Left ventricle myocardium inferior (tissue), 1 donor: ENCODE measurements around the gene SNORC. TPM values are rescaled to one million over a fixed set of nuclear protein-coding genes. Genes with fewer than 3 reads are reported as not detected.

Source experiments
- DNase-seq: peaks from one replicate; pipeline ENCODE4 v3.0.0-alpha.2; 2020
- H3K27ac ChIP-seq: fragments of 200-600 bp; replicated peaks from 2 replicates; pipeline ENCODE4 v1.8.0; 2021
- H3K27me3 ChIP-seq: fragments of 200-600 bp; 2 replicates; pipeline ENCODE4 v1.8.0; 2021; ENCODE audit warnings: low read depth
- H3K36me3 ChIP-seq: fragments of 200-600 bp; 2 replicates; pipeline ENCODE4 v1.8.0; 2021
- H3K4me1 ChIP-seq: fragments of 200-600 bp; 2 replicates; pipeline ENCODE4 v1.8.0; 2021
- H3K4me3 ChIP-seq: fragments of 200-600 bp; 2 replicates; pipeline ENCODE4 v1.8.0; 2021; ENCODE audit warnings: mild to moderate bottlenecking, moderate library complexity
- H3K9me3 ChIP-seq: fragments of 200-600 bp; replicated peaks from 2 replicates; pipeline ENCODE4 v1.8.0; 2021
- intact Hi-C: fragments of 100-400 bp; cut with micrococcal nuclease; formaldehyde crosslinking; loops from one replicate; pipeline ENCODE4 v1.11.0; 2022
- total RNA-seq: library from RNA; stranded (reverse); fragmentation: NEBNext Ultra II Directional; extraction: Animal tissue kit (Norgen Biotek cat#: 25700); gene quantifications from one replicate; pipeline ENCODE4 v1.2.1, GENCODE V29; 2021
- TF ChIP-seq, protein P1 (sequence below): fragments of 200-600 bp; IDR thresholded peaks from 2 replicates; pipeline ENCODE4 v1.8.0; 2021; ENCODE audit warnings: antibody characterized with exemption, mild to moderate bottlenecking, borderline replicate concordance
- donor health status: DM: no; HTN: yes; CAD: no; lungs with severe emphysema.

The SNORC gene
- total RNA-seq, 1 donor from 2014 or later: 1.0 TPM

DNA sequence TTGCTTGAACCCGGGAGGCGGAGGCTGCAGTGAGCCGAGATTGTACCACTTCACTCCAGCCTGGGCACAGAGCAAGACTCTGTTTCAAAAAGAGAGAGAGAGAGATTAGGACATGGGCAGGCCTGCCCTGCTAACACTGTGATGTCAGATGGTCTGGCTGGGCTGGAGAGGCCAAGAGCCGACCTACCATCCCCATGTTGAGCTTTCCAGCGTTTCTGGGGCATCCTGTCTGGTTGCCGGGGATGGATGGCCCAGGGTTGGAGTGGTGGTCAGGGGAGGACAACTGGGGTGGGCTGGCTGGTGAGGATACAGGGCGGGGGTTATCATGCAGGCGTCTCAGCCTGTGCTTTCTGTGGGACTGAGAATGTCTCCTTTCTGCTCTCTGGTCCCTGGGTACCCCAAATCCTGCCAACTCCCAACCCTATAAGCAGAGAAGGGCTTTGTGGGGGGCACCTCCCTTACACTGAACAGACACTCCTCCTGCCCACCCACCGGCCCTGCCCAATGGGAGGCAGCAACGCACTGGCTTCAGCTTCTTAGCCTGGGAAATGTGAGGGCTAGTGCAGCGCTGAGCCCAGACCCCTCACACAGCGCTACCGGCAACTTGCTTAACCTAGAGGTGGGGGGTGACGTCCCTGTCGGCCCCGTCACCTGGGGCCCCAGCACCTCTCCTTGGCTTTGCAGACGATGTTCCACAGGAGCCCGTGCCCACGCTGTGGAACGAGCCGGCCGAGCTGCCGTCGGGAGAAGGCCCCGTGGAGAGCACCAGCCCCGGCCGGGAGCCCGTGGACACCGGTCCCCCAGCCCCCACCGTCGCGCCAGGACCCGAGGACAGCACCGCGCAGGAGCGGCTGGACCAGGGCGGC lies 5.4 kb downstream of the SNORC start:
- no peak for DNase-seq
- TF ChIP-seq, protein P1, sequence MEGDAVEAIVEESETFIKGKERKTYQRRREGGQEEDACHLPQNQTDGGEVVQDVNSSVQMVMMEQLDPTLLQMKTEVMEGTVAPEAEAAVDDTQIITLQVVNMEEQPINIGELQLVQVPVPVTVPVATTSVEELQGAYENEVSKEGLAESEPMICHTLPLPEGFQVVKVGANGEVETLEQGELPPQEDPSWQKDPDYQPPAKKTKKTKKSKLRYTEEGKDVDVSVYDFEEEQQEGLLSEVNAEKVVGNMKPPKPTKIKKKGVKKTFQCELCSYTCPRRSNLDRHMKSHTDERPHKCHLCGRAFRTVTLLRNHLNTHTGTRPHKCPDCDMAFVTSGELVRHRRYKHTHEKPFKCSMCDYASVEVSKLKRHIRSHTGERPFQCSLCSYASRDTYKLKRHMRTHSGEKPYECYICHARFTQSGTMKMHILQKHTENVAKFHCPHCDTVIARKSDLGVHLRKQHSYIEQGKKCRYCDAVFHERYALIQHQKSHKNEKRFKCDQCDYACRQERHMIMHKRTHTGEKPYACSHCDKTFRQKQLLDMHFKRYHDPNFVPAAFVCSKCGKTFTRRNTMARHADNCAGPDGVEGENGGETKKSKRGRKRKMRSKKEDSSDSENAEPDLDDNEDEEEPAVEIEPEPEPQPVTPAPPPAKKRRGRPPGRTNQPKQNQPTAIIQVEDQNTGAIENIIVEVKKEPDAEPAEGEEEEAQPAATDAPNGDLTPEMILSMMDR: no peak
- peaks cover 41% of the 10 kb centered on the region for H3K27me3 ChIP-seq
- no peaks in the 10 kb centered on the region for H3K9me3 ChIP-seq
- intact Hi-C loops: no loop called here
- H3K27ac ChIP-seq: no peak overlapping the region
- H3K36me3 ChIP-seq: no peaks in the 10 kb centered on the region
- H3K4me3 ChIP-seq: peak overlapping the region; percentile 65
- H3K4me1 ChIP-seq: peaks cover 15% of the 10 kb centered on the region

DNA sequence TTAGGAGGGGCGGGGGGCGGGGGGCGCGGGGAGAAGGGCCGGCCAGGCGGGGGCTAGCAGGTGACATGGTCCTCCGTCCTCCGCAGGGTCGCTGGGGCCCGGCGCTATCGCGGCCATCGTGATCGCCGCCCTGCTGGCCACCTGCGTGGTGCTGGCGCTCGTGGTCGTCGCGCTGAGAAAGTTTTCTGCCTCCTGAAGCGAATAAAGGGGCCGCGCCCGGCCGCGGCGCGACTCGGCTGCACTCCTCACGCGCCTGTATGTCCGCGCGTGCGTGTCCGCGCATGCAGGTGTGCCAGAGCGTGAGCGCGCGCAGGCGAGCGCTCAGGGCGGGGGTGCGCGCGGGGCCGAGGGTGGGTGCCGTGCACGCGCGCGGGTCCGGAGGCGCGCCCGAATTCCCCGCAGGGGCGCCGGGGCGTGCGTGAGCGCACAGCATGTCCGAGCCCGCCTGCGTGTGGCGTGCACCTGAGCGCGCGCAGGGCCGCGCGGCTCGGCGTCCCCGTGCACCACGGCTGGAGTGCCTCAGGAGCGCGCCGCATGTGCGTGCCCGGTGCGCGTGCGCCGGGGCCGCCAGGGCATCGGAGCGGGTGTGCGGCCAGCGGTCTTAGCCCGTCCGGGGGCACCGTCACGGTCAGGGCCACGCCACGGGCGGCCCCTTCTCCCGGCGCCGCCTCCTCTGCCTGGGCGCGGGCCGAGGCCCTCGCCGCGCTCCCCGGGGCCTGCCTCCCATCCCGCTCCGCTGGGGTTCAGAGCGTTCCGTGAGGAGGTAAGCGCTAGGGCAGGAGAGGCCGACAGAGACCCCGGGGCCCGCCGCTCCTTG lies 6.3 kb downstream of the SNORC start:
- no peak for DNase-seq
- intact Hi-C loops: no loop called here
- peaks cover 15% of the 10 kb centered on the region for H3K4me1 ChIP-seq
- no peaks in the 10 kb centered on the region for H3K9me3 ChIP-seq
- no peaks in the 10 kb centered on the region for H3K36me3 ChIP-seq
- peak overlapping the region; percentile 65 for H3K4me3 ChIP-seq
- H3K27me3 ChIP-seq: peaks cover 41% of the 10 kb centered on the region
- TF ChIP-seq, protein P1: no peak
- no peak overlapping the region for H3K27ac ChIP-seq

DNA sequence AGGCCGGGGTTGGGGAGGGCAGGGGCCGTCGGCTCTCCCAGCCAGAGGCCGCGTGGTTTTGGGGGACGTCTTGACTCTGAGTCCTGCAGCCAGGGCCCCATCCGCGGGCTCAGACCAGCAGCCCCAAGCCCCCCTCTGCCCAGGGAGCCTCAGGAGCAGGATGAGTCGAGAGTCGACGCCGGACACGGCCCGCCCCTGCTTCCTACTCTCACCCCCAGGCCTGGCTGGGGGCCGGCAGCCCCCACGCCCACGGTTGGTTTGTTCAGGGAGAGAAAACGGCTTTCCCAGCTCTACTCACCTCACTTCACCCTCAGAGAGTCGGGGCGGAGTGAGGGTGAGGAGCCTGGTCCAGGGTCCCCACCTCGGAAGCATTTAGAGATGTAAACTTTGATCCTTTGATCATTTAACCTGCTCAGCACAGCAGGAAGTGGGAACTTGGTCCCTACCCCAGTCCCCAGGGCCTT lies 6.9 kb downstream of the SNORC start:
- TF ChIP-seq, protein P1: no peak
- no peaks in the 10 kb centered on the region for H3K9me3 ChIP-seq
- H3K4me3 ChIP-seq: peak overlapping the region; percentile 65
- H3K27me3 ChIP-seq: peaks cover 41% of the 10 kb centered on the region
- intact Hi-C loops: no loop called here
- DNase-seq: no peak
- no peak overlapping the region for H3K27ac ChIP-seq
- no peaks in the 10 kb centered on the region for H3K36me3 ChIP-seq
- peaks cover 15% of the 10 kb centered on the region for H3K4me1 ChIP-seq

DNA sequence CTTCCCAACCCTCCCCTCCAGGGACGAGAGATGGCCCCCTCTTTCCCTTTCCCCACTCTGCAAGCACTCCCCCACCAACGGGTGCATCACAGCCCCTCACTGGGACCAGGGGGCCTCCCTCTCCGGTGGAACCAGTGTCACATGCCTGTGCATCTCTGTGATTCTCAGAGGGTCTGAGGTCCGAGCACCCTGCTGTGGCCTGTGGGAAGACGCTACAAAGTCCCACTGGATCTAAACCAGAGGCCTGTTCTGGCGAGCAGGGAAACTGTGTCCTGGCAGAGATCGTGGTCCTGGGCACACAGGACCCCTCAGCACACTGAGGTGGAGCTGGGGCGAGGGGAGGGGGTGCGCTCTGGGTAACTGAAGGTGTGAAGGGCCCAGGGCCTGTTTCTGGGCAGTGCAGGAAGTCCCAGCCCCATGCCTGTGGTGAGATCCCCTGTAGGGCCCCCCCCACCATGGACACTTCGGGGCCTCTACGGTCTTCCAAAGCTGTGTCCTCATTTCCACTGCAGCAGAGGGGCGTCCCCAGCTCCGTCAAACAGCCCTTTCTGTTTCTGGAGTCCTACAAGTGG lies 8.0 kb downstream of the SNORC start:
- TF ChIP-seq, protein P1: no peak
- Histone ChIP-seq H3K9me3 (no peaks in the 10 kb centered on the region), H3K27me3 (peaks cover 41% of the 10 kb centered on the region), H3K36me3 (no peaks in the 10 kb centered on the region), H3K4me1 (peaks cover 15% of the 10 kb centered on the region), H3K27ac (no peak overlapping the region), H3K4me3 (no peak overlapping the region)
- DNase-seq: peak; percentile 4
- intact Hi-C loops: no loop called here

DNA sequence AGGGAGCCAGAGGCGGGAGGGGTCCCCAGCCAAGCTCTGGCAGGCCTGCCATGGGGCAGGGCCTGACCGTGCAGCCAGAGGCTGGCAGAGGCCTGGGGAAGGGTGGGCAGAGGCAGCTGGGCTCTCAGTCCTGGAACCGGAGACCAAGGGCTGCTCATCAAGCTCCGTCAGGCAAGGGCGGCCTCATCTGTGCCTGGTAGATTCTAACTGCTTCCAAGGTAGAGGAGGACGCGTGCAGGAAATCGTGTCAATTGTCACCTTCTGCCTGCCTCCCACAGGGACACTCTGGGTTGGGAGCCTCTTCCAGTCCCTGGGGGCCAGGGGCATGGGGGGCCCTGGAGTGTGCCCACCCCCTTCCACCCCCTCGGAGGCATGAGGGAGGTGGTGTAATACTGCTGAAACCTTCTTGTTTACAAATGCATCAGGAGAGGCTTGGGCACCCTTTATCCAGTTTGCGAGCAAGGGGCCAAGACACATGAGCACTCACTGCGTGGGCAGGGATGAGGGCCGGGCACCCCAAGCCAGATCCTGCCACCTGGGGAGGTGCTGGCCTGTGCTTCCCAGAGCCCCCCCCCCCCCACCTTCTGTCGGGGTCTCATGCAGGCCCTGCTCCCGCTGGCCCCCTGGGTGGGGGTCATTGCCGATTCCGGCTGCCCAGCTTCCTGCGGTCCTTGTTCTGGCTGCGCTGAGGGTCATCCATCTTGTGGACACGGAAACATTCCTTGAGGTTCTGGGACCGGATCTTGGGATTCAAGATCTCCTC lies 9.0 kb downstream of the SNORC start:
- Histone ChIP-seq H3K9me3 (no peaks in the 10 kb centered on the region), H3K4me3 (no peak overlapping the region), H3K36me3 (no peaks in the 10 kb centered on the region), H3K27ac (no peak overlapping the region), H3K4me1 (peaks cover 15% of the 10 kb centered on the region), H3K27me3 (peaks cover 44% of the 10 kb centered on the region)
- intact Hi-C loops: no loop called here
- DNase-seq: peak; percentile 10
- TF ChIP-seq, protein P1: no peak
